HG02642 (cell line): ENCODE data around the gene NRN1L.

Experiments
- ATAC-seq: cut with Tn5 transposase; IDR thresholded peaks from one replicate; pipeline ENCODE4 v1.9.1; 2021; ENCODE audit warnings: mild to moderate bottlenecking; ENCODE audit not compliant: unreplicated experiment, poor library complexity

Gene NRN1L

DNA sequence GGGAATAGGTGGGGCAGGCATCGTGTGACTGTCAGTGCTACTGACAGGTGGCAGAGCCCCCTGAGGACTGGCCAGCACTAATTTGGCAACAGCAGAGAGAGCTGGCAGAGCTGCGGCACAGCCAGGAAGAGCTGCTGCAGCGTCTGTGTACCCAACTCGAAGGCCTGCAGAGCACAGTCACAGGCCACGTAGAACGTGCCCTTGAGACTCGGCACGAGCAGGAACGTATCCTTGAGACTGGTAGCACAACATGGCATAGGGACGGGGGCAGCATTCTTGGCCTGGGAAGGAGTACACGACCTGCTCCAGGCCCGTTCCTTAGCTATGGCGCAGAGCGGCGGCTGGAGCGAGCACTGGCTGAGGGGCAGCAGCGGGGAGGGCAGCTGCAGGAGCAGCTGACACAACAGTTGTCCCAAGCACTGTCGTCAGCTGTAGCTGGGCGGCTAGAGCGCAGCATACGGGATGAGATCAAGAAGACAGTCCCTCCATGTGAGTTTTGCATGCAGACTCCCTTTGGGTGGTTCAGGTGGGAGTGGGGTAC, 3.0 kb upstream of the NRN1L start:
- no peak for ATAC-seq

DNA sequence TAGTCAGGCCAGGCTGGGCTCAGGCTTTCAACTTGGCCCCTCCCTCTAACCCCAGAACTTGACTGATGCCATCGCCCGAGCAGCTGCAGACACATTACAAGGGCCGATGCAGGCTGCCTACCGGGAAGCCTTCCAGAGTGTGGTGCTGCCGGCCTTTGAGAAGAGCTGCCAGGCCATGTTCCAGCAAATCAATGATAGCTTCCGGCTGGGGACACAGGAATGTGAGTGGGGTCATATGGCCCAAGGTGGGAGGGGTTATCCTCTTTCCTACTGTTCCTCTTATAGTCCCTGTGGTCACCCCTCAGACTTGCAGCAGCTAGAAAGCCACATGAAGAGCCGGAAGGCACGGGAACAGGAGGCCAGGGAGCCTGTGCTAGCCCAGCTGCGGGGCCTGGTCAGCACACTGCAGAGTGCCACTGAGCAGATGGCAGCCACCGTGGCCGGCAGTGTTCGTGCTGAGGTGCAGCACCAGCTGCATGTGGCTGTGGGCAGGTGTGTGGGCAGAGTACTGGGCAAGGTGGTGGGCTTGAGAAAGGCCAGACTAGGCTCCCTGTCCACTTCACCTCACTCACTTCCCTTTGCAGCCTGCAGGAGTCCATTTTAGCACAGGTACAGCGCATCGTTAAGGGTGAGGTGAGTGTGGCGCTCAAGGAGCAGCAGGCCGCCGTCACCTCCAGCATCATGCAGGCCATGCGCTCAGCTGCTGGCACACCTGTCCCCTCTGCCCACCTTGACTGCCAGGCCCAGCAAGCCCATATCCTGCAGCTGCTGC, 2.1 kb upstream of the NRN1L start:
- ATAC-seq: no peak

DNA sequence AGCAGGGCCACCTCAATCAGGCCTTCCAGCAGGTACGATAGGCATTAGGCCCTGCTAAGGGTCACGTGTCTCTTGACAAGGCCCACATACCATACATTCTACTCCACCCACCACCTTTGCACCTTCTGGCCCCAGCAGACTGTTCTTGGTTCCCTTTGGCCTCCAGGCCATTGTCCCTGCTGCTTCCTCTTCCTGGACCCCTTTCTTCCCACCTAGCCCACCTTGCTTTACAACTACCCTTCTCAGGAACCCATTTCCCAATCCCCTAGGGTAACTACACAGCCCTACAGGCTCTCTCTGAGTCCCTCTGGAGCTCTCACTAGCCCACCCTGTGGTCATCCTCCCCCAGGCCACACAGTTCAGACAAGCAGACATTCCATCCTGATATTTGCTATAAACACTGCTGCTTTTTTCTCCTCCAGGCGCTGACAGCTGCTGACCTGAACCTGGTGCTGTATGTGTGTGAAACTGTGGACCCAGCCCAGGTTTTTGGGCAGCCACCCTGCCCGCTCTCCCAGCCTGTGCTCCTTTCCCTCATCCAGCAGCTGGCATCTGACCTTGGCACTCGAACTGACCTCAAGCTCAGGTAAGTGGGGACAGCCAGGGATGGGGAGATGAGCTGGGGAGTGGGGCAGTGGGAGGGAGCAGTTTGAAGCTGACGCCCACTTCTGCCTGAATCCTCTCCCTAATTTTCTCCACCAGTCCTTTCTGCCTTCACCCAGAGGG, 1.4 kb upstream of the NRN1L start:
- ATAC-seq: no peak

DNA sequence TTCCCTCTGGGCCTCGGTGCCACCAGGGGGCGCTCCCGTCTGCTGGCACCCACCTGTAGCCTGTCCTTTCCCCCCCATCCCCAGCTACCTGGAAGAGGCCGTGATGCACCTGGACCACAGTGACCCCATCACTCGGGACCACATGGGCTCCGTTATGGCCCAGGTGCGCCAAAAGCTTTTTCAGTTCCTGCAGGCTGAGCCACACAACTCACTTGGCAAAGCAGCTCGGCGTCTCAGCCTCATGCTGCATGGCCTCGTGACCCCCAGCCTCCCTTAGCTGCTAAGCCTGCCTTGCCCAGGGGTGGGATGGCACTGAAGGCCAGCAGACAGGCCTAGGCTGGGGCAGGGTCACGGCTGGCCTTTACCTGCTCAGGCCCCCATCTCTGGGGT, 818 bp upstream of the NRN1L start:
- no peak for ATAC-seq

DNA sequence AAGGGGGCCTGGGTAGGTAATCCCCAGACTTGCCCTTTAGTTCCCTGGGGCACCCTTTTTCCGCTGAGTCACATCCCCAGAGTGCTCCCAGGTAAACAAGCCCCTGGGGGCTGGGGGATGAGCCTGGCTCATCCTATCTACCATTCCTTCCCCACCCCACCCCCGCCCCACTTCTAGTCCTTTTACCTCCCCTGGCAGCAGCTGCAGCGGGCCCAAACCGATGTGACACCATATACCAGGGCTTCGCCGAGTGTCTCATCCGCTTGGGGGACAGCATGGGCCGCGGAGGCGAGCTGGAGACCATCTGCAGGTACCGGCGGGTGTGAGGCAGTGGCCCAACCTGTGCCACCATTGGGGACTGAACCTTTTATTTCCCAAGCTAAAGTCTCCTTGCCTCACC, 860 bp downstream of the NRN1L start:
- ATAC-seq: no peak

DNA sequence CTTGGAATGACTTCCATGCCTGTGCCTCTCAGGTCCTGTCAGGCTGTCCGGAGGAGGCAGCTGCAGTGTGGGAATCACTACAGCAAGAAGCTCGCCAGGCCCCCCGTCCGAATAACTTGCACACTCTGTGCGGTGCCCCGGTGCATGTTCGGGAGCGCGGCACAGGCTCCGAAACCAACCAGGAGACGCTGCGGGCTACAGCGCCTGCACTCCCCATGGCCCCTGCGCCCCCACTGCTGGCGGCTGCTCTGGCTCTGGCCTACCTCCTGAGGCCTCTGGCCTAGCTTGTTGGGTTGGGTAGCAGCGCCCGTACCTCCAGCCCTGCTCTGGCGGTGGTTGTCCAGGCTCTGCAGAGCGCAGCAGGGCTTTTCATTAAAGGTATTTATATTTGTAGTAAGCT, 1.3 kb downstream of the NRN1L start:
- no peak for ATAC-seq

DNA sequence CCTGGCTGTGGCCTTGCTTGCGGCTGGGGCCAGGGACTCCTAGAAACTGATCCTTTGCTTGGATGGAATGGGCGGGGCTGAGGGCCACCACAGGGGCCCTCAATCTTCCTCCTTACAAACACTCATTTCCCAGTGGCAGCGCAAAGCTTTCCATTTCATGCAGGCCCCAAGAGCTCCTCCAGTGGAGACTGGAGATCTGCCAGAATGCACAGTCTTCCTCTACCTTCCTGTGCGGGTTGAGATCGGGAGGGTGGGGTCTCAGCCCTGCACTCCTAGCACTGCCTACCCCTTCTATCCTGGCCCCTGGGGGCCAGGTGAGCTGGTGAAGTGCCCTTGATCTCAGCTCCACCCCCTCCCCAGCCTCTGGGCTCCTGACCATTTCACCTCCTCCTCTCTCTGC, 1.7 kb downstream of the NRN1L start:
- no peak for ATAC-seq

DNA sequence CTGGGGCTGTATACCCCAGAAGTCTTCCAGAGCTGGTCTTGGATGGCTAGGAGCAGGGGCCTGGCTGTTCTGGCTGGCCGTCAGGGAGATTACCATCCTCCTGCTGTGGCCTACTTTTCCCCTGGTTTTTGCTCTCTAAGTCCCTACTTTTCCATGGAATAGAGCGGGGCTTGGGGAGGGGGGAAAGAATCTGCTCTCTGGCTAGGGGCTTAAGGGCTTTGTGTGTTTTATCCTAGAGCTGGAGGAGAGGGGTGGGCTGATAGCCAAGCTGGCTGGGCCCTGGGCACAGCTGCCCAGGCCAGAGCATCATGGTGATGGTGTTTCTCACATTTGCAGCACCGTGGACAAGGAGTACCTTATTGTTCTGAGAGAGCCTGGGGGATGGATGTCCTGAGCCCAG, 3.6 kb downstream of the NRN1L start:
- no peak for ATAC-seq

DNA sequence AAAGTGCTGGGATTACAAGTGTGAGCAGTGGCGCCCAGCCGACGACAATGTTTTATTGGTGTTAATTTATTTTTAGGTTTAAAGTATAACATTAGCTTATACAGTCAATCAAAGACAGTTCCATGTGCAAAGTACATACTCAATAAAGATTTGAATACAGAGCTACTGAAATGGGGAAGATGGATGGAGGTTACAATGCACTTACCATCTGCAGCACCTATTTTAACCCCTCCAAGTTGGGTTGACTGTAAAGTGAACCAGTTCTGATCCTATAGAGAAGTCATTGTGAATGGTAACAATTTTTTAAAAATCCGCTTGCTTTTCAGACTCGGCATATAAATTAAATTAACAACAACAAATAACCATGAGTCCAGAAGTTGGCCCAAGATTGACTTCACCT, 7.7 kb downstream of the NRN1L start:
- no peak for ATAC-seq

DNA sequence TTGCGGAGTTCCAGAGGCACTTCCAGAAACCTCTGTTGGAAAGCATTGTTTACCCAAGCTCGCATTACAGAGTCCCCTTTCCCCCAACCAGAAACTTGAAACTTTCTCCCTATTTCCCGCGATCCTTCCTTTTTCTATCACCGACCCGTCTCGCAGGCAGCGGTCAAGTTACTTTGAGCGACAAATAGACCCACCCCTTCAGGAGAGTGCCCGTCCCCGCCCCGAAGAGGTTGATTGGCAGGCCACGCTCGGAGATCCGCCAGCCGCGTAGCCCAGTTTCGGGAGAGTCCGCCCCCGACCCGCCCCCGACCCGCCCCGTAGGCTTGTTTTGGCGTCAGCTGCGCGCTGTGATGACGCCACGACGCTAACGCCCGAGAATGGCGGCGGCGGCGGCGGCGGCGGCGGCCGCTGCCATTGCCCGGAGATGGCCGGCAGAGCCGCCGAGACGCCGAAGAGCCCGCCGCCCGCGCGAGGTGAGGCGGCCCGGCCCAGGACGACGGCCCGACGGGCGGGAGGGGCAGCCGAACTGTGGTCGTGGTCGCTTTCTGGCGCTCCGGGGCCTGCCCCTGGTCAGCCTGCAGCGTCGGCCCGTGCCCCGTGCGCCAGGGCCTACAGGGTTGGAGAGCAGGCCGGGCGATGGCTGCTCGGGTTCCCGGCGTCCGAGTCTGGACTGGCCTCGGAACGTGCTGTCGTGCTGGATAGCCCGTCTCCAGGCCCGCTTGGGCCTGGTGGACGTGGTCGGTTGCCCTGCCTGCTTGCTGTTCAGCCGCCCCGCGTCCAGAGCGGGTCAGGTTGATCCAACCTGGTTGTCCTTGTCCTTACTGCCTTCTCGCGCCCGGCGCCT, 8.4 kb downstream of the NRN1L start, which contains the start of gene PSKH1:
PSKH1 (plus strand) TSS at position 356 of the 844 bp plus-strand sequence. CDS start 15,496 bp downstream, outside the sequence.
- peak; percentile 90 for ATAC-seq

DNA sequence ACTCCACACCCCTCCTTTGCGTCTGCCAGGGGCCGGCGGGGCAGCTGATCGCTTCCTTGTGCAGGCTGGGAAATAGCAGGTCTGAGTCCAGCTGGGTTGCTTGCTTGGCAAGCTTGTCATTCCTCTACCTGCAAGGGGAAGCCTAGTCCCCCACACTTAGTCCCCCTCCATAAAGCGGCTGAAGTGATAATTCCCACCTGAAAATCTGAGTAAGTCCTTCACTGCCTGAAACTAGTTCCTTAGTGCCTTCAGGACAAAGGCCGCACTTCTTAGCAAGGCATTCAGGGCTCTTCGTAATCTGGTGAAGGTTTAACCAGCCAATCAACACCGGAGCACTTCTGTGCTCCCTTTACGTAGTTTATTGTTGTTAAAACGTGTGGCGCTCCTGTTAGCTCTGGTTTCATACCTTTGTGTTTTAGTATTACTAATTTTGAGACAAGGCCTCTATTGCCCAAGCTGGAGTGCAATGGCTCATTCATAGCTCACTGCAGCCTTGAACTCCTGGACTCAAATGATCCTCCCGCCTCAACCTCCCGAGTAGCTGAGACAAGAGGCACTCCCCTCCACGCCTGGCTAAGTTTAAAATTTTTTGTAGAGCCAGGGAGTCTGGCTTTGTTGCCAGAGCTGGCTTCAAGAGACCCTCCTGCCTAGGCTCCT, 9.2 kb downstream of the NRN1L start:
- peak; percentile 3 for ATAC-seq

DNA sequence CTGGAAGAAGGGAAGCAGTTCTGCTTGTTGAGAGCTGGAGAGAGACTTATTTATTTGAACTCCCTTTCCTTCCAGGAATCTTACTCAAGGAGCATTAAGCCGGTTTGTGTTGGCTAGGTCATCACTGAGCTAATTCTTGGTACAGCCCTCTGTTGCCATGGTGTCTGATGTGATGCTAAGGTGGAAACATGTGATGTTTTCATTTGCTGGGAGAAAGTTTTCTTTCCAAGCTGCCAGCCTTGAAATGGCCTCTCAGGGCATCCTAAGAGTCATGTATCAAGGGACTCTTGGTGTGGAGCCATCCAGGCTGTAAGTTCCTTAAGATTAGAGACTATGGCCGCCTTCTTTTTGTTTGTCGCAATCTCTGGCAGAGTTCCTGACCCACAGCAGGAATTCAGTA, 12.5 kb downstream of the NRN1L start:
- ATAC-seq: no peak

DNA sequence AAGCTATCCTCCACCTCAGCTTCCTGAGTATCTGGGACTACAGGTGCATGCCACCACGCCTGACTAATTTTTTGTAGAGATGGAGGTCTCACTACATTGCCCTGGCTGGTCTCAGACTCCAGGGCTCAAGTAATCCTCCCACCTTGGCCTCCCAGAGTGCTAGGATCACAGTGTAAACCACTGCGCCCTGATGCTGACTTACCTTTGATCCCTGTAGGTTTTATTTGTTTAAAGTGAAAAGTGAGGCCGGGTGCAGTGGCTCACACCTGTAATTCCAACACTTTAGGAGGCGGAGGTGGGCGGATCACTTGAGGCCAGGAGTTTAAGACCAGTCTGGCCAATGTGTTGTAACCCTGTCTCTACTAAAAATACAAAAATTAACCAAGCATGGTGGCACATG, 17.0 kb downstream of the NRN1L start:
- no peak for ATAC-seq

DNA sequence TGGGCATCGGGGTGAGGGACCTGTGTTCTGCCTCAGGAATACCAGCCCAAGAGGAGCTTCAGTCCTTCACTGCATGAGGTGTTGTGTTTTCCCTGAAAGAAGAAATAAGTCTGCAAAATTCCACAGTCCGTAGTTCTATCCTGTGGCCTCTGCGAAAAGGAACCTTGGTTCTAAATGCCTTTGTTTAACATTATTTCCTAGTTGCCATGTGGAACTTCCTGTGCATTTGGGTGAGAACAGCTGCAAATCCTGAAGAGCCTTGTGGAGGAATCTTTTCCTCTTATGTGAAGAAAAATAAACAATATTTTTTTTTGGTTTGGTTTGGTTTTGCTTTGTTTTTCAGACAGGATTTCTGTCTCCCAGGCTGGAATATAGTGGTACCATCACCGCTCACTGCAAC, 18.1 kb downstream of the NRN1L start:
- ATAC-seq: no peak

DNA sequence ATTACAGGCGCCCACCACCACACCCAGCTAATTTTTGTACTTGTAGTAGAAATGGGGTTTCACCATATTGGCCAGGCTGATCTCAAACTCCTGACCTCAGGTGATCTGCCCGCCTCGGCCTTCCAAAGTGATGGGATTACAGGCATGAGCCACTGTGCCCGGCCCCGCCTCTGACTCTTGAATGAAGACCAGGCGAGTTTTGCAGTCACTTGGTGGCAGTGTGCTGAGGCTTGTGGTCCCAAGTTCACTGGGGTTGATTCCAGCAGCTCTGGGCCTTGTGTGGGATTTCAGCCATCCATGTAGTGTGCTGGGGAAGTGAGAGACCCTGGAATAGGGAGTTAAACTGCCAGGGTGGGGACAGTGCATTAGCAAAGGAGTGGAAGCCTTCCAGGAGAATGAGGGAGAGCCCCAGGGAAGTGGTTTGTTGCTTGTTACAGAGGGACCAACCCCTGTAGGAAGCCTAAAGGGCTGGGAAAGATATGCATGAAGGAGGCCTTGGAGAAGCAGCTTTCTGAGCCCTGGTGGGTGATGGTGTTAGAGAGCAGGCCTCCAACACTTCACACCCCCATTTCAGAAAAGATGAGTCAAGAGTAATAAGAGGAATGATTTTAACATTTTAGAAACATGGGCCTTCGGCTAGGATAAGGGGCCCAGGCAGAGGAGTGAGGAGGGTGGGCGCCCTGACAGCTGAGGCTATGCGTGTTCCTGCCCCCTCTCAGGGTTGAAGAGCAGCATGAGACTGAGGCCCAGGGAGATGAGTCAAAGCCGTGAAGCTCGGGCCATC, 22.9 kb downstream of the NRN1L start:
- no peak for ATAC-seq

DNA sequence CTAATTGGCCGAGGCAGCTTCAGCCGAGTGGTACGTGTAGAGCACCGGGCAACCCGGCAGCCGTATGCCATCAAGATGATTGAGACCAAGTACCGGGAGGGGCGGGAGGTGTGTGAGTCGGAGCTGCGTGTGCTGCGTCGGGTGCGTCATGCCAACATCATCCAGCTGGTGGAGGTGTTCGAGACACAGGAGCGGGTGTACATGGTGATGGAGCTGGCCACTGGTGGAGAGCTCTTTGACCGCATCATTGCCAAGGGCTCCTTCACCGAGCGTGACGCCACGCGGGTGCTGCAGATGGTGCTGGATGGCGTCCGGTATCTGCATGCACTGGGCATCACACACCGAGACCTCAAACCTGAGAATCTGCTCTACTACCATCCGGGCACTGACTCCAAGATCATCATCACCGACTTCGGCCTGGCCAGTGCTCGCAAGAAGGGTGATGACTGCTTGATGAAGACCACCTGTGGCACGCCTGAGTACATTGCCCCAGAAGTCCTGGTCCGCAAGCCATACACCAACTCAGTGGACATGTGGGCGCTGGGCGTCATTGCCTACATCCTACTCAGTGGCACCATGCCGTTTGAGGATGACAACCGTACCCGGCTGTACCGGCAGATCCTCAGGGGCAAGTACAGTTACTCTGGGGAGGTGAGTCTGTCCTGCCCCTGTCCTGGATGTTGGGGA, 24.5 kb downstream of the NRN1L start:
- ATAC-seq: no peak

DNA sequence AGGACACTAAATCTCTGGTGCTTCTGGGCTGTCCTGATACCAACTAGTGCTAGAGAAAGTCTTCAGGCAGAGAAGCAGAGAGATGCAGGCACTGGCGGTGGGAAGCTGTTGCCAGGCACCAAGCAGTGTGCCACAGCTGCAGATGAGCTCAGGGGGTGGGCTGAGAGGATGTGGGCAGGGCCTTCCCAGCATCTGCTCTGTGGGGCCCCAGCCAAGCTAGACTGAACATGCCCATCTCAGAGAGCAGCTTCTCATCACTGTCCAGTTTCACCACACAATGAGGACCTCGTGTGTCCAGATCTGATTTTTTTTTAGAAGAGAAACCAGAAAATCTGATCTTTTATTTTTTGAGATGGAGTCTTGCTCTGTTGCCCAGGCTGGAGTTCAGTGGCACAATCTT, 25.5 kb downstream of the NRN1L start:
- ATAC-seq: no peak

DNA sequence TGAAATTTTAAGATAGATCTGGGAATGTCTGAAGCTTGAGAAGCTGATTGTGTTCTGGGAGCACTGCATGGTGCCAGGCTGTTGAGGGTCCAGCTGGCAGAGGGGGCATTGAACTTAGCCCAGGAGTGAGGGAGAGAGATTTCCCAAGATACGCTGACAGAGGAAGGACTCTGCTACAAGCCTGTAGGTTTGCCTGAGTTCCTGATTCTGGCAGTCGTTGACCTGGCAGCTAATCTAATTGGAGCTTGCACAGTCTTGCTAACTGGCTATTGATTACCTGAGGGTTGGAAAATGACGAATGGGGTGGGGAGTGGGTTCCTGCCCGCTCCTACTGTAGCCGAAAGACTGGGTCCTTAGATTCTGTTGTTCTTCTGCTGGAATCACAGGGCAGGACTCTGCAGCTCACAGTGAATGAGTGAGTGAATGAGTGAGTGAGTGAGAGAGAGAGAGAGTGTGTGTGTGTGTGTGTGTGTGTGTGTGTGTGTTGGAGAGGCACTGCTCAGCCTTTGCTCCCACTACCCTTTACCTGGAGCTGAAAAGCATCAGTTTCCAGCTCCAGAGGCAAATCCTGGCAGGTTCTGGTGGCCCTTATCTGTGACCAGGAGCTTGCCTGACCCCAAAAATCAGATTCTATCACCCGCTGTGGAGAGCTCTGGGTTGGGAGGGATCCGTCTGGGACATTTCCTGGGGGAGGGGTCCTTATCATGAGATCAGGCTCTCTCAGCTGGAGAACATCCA, 30.2 kb downstream of the NRN1L start:
- ATAC-seq: no peak
